HG03521 (cell line): Measurements from ENCODE around the gene ALPL.

ENCODE experiments used
- ATAC-seq: cut with Tn5 transposase; IDR thresholded peaks from one replicate; pipeline ENCODE4 v1.9.1; 2021; ENCODE audit warnings: mild to moderate bottlenecking, moderate library complexity; ENCODE audit not compliant: unreplicated experiment

Gene ALPL

DNA sequence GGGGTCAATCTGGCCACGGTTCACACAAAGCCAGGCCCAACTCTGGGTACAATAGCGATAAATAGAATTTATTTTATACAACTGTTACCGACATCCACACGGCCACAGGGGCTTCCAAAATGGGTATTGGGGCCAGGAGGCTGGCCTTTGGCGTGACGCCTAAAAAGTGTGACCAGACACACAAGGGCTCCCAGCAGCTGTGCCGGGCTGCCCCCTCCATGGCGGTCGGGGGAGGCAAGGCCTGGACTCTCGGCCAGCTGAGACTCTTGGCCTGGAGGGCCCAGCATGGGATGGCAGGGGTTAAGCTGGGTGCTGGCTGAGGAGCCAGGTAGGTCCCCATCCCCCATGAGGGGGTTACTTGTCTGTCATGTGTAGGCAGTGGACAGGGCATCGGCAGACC, 87.0 kb downstream of the ALPL start:
- no peak for ATAC-seq

DNA sequence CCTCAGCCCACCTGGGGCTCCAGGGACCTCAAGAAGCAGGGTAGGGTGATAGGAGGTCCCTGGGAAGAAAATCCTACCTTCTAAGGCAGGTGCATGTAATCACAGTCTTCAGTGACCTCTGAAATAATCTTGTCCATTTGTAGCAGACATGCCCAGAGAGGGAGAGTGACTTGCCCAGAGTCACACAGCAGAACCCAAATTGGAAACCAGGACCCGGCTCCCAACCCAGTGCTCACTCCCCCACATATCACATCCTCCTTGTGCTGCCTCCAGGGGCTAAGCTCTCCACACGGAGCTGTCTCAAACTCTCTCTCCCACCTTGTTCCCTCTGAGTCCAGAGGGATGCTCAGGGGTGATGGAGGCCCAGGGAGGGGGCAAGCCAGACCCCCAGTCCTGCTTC, 87.4 kb downstream of the ALPL start:
- ATAC-seq, result no peak

DNA sequence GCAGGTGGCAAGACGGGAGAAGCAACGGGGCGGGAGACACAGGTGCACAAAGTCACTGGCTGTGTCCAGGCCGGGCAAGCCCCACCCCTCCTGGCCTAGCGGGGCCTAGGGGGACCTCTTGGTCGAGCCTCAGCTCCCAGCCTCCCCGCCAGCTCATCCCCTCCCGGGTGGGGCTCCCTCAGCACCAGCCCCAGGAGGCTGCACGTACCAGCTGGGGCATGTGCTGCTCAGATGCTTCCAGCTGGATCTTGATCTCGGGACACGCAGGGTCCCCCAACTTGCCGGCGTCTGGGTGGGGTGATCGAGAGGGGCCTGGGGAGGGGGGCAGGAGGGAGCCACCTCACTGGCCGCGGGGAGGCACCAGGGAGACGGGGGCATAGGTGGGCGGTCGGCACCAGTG, 88.5 kb downstream of the ALPL start:
- no peak for ATAC-seq

DNA sequence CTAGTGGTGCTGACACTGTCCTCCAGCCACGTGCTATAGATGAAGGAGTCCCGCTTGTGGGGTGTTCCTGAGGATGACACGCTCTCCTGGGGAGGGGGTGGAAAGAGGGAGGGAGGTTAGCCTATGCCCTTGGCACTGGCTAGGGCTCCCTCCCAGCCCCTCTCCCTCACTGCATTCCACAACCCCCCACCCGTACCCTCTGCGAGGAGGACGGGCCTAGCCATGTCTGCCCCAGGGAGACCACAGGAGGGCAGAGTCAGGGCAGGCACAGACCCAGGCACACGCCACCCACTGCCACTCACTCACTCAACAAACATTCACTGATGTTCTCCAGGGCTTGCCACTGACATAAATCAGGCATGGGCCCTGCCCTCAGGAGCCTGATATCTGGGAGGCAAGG, 89.2 kb downstream of the ALPL start:
- no peak for ATAC-seq

DNA sequence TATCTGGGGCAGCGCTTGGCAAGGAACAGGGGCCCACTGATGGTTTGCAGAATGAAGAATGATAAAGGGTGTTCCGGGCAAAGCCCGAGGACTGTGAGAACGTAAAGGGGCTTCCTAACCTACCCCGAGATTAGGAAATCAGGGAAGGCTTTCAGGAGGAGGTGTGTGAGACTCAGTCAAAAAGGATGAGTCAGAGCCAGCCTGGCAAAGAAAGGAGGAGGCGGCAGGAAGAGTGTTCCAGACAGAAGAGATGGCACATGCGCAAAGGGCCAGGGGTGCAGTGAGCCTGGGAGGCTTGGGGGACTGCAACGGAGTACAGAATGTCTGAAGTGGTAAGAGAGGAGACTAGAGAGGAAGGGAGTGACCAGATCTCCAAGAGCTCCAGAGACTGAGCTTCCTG, 89.7 kb downstream of the ALPL start:
- no peak for ATAC-seq

DNA sequence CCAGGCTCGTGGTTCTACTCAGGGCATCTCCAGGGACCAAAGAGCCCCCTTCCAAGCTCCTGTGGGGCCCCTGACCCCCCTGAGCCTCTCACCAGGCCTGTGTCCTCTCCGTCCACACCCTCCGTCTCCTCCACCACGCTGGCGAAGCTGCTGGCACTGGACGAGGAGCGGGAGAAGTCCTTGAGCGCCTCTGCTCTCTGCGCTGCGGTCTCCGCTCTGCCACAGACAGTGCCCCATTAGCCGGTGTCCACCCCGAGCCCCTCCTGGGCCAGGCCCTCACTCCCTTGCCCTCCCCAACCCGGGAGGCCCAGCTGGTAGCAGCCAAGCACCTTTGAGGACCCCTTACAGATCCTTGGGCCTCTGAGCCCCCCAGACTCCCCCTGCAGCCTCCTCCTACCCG, 90.2 kb downstream of the ALPL start:
- no peak for ATAC-seq

DNA sequence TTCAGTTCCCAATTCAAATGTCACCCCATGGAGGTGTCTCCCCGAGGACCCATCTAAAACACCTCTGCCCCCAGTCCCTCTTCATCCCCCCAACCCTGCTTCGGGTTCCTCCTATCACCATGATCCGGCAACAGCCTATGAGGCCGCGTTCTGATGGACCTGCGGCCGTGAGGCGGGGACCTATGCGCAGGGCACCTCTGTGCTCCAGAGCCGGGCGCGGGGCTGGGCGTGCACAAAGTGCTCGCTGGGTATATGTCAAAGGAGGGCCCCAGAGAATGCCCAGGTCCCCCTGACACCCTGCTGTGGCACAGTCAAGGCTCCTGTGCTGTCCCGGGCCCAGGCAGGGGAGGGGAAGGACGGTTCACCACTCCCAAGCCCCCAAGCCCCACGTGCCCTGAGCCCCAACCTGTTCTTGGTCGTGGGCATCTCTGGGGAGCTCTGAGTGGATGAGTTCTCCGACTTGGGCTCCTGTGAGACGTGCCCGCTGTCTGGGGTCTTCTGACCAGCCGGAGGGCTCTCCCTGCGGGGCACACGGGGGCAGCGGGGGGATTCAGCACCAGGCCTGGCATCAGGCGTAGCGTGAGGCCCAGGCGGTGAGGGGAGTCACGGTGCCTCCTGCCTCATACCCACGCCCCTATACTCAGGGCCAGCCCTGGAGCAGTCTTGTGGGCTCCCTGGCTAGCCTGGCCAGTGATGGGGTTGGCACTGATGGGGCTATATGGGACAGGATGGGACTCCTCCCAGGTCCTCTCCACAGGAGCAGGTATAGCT, 92.2 kb downstream of the ALPL start:
- ATAC-seq, result no peak

DNA sequence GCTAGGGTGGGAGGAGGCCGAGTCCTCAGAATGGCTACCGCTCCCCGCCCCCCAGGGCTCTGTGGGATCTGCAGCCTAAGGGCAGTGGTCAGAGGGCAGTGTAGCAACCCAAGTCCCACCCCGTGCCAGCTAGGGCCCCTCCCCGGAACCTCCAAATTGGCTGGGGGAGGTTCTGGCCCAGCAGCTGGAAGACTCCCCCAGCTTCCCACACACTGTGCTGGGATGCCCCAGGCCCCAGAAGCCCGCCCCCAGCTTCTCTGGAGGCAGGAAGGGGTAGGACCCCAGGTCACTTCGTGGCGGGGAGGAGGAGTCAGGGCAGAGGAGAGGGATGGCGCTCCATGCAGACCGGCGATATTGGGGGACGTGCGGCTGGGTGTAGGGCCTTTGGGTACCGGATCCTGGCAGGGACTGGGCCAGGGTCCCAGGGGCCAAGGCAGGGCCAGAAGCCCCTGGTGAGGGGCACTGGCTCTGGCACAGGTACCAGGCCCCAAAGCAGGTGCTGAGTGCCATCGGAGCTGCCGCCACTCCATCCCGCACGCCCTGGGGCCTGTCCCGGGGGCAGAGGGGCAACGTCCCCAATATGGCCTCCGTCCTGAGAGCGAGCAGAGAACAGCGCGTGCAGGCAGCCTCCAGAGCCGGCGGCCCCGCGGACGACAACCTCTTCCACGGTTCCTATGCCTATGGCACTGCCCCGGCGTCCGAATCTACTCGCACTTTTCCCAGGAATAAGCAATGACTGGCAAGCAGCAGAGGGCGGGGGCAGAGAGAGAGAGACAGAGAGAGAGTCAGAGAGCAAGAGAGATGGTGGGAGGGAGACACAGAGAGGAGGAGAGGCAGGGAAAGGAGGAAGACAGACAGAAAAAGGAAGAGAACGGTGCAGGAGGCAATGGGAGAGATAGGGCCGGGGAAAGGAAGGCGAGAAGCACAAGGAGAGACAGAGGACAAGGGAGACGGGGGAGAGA, 94.2 kb downstream of the ALPL start:
- ATAC-seq, result no peak

DNA sequence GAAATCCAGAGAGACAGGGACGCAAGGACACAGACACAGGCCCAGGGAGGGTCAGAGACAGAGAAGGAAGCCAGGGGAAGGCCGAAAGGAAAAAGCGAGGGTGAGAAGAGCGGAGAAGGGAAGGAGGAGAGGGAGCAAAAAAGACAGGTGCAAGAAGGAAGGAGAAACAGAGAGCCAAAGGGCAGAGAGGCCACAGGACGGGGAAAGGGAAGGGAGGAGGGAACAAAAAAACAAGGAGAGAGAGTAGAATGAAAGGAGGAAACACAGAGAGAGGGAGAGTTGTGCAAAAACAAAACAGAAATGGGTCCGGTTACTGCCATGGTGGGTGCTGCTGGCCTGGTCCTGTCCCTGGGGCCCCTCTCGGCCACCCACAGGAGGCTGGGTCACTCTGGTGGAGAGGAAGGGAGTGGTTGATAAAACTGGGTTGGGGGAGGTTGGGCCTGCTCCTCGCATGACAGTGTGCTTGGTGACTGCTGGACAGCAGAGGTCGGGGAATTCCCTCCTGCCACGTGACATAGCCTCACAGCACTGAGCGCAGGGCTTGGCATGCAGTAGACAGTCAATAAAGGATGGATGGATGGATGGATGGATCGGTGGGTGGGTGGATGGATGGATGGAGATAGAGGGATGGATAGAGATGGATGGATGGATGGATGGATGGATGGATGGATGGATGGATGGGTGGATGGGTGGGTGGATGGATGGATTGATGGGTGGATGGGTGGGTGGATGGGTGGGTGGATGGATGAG, 95.2 kb downstream of the ALPL start:
- no peak for ATAC-seq

DNA sequence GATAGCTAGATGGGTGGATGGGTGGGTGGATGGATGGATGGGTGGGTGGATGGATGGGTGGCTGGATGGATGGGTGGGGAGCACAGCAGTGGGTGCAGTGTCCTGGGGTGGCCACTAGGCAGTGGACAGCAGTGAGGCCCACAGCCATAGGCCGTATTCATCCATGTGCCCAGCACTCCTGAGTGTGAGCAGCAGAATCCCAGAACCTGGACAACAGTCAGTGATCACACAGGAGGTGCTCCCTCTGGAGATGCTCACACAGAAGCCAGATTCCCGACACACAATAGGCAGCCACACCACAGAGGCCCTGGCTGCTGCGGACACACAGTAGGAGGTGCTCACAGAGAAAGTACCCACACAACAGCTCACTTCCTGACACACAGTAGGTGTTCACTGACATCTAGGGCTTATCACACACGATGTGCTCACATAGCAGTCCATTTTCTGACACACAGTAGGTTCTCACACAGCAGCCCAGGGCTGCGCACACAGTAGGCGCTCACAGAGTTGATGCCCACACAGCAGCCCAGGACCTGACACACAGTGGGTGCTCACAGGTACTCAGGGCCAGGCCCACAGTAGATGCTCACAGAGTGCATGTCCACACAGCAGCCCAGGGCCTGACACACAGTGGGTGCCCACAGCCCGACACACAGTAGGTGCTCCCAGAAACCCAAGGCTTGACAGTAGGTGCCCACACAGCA, 95.9 kb downstream of the ALPL start:
- no peak for ATAC-seq

DNA sequence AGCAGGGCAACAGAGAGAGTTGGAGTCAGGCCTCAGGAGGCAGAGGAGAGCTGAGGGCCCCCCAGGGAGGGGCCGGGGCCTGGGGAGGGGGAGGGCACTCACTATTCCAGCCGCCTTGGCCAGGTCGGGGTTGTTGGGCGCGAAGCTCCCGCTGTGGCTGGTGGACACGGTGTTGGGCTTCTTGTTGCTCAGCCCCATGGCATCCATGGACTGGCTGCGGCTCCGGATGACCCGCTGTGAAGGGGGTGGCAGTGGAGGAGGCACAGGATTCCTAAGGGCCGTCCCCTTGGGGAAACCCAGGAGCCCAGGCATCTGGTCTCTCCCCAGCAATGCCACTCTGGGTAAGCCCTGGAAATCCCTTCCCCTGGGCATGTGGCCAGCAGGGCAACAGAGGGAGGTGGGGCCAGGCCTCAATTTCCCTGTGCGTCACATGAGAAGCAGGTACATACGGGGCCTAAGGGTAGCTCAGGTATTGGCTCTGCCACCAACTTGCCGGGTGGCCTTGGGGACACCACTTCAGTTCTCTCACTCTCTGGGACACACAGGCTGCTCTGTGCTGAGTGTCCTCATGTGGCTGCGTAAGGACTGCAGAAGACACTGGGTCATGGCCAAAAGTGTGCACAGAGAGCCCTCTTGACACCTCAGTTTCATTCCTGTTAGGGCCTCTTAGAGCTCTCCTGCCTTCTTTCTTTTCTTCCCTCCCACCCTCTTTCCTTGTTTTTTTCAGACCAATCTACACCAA, 96.9 kb downstream of the ALPL start:
- no peak for ATAC-seq

DNA sequence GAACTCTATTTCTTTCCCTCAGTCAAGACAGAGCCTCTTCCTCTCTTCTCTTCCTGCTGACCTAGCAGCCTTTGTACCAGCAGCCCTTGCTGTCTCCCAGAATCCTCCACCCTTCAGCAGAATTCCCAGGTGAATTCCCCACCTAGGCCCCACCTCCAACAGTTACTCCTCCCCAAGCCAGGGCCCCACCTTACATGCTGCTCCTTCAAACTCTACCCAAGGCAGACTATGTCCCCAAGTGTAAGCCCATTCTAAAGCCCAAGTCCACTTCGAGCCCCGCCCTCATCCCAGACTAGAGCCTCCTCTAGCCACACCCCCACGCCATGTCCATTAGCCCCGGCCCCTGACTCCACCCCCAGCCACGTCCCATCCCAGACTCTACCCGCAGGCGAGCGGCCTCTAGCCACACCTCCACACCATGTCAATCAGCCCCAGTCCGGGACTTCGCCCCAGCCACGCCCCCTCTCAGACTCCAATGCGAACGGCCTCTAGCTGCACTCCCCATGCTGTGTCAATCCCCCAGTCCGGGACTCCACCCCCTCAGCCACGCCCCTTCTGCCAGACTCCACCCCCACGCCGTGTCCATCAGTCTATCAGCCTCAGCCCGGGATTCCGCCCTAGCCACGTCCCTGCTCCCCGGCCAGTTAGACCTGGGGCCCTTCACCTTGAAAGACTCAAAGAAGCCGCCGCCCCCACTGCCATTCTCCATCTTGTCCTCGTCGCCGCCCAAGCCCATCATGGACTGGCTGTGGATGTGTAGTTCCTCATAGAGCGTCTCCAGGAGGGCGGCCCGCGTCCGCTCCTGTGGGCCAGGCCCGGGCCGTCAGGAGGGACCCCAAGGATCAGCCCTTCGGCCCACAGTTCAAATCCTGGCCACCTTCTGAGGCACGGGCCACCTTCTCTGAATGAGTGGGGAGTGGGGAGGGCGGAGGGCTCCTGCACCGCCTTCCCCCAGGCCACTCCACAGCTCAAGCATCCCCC, 98.6 kb downstream of the ALPL start:
- no peak for ATAC-seq

DNA sequence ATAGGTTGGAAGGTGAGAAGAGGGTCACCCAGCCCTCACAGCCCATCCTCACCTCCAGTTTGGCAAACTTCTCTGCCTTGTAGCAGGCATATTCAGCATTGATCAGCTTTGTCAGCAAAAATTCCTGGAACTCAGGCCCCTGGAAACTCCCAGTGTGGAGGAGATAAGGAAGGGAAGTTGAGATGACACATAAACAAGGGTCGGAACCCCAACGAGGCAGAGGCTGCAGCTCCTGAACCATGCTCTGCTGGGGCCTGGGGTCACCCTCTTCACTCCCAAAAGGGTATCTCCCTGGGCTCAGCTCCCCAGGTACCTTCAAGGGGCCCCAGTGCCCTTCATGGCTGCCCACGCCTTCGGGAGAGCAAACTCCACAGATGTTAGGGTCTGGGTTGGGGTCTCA, 99.6 kb downstream of the ALPL start:
- ATAC-seq, result no peak

DNA sequence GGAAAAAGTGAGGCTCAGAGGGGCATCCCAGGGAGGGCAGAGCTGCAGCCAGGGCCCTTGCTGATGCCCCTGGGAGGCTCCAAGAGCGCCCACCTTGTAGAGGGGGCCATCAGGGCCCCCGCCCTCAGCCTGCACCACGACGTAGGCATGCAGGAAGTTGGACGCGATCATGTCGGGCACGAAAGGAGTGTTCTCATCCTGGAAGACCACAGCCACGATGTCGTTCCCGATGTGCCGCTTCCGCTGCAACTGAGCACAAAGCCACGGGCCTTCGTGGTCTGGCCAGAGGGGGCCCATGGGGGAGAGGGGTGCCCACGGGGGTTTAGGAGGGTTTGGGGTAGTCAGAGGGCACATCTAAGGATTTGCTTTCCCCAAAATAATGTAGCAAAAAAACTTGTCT, 100.8 kb downstream of the ALPL start:
- no peak for ATAC-seq

DNA sequence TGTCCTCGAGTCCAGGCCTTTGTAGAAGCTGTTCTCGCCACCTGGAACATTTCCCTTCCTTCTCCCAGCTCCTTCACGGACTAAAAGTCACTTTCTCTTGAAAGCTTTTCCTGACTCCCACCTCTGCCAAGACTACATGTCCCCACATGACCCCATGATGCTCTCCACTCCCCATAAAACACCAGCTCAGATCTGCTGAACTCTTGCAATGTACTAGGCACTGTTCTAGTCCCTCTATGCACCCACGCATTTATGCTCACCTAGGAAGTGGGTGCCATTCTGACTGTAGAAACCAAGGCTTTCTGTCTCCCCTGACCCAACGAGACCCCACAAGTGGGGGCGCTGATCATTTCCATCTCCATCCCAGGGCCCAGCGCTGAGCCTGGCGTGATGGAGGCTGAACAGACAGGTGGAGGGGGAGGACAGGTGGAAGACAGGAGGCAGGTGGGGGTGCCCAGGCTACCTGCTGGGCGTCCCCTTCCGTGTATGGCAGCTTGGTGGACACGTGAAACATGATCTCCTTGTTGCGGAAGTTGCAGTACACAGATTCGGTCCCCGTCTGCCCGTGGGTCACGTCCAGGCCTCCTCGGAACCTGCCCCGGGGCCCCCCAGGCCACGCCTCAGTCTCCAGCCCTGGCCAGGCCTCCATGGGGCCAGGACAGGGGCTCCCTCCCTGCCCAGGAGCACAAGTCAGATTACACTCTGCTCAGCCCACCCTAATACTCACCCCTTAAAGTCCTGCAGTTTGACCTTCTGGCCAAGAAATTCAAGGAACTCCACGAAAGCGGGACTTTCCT, 102.0 kb downstream of the ALPL start:
- no peak for ATAC-seq

DNA sequence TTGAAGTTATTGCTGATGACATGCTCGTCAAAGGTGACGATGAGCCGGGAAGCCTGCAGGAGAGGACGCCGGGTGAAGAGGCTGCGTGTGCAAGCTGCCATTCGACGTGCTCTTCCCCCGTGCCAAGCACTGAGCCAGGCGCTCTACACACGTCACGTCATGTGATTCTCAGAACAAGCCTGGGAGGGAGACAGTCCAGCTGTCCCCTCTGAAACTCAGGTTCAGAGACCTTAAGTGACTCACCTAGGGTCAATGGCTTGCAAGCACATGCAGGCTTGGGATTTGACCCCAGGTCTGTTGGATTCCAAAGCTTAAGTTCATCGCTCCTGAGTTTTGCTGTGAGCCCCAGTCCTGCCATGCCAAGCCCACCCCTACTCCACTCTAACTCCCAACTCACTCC, 102.8 kb downstream of the ALPL start:
- ATAC-seq, result no peak

DNA sequence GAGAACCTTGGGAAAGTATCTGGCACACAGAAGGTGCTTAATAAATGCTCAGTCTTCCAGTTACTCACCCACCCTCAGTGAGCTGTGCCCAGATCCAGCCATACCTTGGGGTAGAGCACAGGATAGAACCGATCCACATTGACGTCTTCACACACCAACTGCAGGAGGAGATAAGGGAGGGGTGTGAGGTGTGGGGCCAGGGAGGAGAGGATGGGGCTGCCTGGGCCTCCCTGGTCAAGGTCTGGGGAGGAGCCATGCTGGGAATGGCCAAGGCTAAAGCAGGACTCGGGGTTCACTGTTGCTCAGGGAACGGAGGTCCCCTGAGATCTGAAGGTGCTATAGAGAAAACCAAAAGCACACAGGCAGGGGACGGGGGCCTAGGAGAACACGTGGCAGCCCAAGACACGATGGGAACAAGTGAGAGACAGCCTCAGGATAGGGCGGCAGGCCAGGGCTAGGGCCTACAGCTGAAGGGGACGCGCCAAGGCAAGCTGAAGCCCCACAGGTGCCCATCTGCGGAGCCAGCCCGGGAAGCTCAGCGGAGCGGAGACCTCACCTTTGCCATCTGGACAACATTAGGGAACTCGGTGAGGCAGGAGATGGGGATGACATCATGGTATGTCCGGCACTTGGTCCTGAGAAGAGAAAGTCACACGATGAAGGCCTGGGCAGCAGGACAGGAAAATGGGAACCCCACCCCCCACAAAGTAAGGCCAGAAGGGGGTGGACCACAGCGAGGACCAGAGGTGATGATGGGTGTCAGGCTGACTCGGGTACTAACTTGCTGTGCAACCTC, 104.0 kb downstream of the ALPL start:
- ATAC-seq, result no peak
